ENCODE measurements around the gene UBE2I.
"Not testable (repeated sequence)": the region's sequence is repeated elsewhere in the genome, so short reads cannot be mapped to it uniquely, and the experiment has no call there.

UBE2I gene

GRCh38 chr16:1308977-1309885 is at the start of gene UBE2I:
Gene UBE2I, plus strand, starts transcription at chr16:1309636. Its CDS starts 4,395 bp downstream, at chr16:1314031.
- peak; percentile 90 for DNase-seq

- DNase-seq, result no peak
These were observed 49.7 kb upstream of the UBE2I start for GRCh38 chr16:1259760-1260068.

- DNase-seq, result no peak
These were observed 49.2 kb upstream of the UBE2I start for GRCh38 chr16:1260101-1260680.

GRCh38 chr16:1261131-1261892 is 48.1 kb upstream of the UBE2I start:
- no peak for DNase-seq

- DNase-seq, result no peak
These were observed 47.1 kb upstream of the UBE2I start for GRCh38 chr16:1262210-1262845.

GRCh38 chr16:1262846-1263221 is 46.6 kb upstream of the UBE2I start:
- no peak for DNase-seq

- no peak for DNase-seq
These were observed 45.7 kb upstream of the UBE2I start for GRCh38 chr16:1263591-1264344.

- no peak for DNase-seq
These were observed 44.9 kb upstream of the UBE2I start for GRCh38 chr16:1264345-1265089.

GRCh38 chr16:1265090-1265630 is 44.3 kb upstream of the UBE2I start:
- DNase-seq, result no peak

- no peak for DNase-seq
These were observed 43.6 kb upstream of the UBE2I start for GRCh38 chr16:1265826-1266225.

- not testable (repeated sequence) for DNase-seq
These were observed 40.0 kb upstream of the UBE2I start for GRCh38 chr16:1269418-1269817.

- DNase-seq, result no peak
These were observed 38.1 kb upstream of the UBE2I start for GRCh38 chr16:1271380-1271723.

- not testable (repeated sequence) for DNase-seq
These were observed 37.6 kb upstream of the UBE2I start for GRCh38 chr16:1271724-1272413.

GRCh38 chr16:1272453-1273198 is 36.8 kb upstream of the UBE2I start:
- no peak for DNase-seq

- DNase-seq, result no peak
These were observed 35.6 kb upstream of the UBE2I start for GRCh38 chr16:1273816-1274215.

GRCh38 chr16:1274767-1275166 is 34.7 kb upstream of the UBE2I start:
- no peak for DNase-seq

GRCh38 chr16:1275791-1276579 is 33.5 kb upstream of the UBE2I start:
- no peak for DNase-seq

GRCh38 chr16:1276580-1276878 is 32.9 kb upstream of the UBE2I start:
- DNase-seq, result no peak

- DNase-seq, result no peak
These were observed 32.3 kb upstream of the UBE2I start for GRCh38 chr16:1277151-1277598.
